HG02943 (cell line): Measurements from ENCODE around the gene SLC25A24.
"Not testable (repeated sequence)": the region's sequence is repeated elsewhere in the genome, so short reads cannot be mapped to it uniquely, and the experiment has no call there.

Experiments
- ATAC-seq: cut with Tn5 transposase; IDR thresholded peaks from one replicate; pipeline ENCODE4 v1.9.1; 2021; ENCODE audit warnings: mild to moderate bottlenecking, low read depth, moderate library complexity; ENCODE audit not compliant: unreplicated experiment

Gene SLC25A24

DNA sequence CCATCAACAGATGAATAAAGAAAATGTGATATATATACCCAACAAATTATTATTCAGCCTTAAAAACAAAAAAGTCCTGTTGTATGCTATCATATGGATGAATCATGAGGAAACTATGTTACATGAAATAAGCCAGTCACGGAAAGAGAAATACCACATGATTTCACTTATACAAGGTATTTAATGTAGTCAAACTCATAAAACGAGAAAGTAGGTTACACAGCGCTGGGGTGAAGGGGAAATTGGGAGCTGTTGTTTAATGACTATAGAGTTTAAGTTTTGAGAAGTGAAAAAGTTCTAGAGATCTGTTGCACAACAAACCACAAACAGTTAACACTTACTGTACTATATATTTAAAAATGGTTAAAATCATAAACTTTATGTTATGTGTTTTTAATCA is 58.5 kb downstream of the SLC25A24 start:
- no peak for ATAC-seq

DNA sequence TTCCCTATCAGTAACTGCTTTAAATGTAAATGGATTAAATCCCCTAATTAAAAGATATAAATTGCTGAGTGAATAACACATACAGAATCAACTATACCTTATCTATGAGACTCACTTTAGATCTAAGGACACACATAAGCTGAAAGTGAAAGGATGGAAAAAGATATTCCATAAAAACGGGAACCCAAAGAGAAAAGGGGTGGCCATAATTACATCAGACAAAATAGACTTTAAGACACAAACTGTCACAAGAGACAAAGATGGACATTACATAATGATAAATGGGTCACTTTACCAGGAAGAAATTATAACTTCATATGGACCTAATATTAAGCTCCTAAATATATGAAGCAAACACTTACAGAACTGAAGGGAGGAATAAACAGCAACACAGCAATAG is 59.2 kb downstream of the SLC25A24 start:
- ATAC-seq: no peak

DNA sequence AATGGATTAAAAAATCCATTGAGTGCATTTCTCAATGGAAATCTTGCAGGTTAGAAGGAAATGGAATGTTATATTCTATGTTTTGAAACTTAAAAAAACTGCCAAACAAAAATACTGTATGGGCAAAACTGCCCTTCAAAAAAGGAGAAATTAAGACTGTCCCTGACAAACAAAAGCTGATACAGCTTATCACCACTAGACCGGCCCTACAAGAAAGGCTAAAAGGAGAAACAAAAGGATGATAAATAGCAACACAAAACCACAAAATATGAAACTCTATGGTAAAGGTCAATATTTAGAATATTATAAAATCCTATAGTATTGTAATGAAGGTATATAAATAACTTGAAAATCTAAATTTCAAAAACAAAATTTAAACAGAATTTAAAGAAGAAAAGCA is 60.0 kb downstream of the SLC25A24 start:
- ATAC-seq: no peak

DNA sequence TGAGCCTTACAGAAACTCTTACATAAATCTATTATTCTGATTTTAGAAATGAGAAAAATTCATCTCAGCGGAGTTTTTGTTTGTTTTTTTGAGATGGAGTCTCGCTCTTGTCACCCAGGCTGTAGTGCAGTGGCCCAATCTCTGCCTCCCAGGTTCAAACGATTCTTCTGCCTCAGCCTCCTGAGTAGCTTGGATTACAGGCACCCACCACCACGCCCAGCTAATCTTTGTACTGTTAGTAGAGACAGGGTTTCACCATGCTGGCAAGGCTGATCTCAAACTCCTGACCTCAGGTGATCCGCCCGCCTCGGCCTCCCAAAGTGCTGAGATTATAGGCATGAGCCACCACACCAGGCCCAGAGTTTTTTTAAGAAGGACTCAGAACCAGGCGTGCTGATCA is 60.6 kb downstream of the SLC25A24 start:
- not testable (repeated sequence) for ATAC-seq

DNA sequence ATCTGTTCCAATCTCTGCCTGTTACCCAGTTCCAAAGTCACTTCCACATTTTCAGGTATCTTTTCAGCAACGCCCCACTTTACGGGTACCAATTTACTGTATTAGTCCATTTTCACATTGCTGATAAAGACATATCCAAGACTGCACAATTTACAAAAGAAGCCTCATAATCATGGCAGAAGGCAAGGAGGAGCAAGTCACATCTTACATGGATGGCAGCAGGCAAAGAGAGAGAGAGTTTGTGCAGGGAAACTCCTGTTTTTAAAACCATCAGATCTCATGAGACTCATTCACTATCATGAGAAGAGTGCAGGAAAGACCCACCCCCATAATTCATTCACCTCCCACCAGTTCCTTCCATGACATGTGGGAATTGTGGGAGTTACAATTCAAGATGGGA is 67.0 kb downstream of the SLC25A24 start:
- not testable (repeated sequence) for ATAC-seq

DNA sequence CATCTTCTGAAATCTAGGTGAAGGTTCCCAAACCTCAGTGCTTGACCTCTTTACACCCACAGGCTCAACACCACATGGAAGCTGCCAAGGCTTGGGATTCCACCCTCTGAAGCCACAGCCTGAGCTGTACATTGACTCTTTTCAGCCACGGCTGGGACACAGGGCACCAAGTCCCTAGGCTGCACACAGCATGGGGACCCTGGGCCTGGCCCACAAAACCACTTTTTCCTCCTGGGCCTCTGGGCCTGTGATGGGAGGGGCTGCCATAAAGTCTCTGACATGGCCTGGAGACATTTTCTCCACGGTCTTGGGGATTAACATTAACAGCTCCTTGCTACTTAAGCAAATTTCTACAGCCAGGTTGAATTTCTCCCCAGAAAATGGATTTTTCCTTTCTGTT is 67.8 kb downstream of the SLC25A24 start:
- ATAC-seq: not testable (repeated sequence)

DNA sequence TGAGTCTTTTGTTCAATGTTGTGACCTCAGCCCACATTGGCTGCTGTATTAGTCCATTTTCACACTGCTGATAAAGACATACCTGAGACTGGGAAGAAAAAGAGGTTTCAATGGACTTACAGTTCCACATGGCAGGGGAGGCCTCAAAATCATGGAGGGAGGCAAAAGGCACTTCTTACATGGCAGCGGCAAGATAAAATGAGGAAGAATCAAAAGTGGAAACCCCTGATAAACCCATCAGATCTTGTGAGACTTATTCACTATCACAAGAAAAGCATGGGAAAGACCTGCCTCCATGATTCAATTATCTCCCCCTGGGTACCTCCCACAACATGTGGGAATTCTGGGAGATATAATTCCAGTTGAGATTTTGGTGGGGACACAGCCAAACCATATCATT is 68.9 kb downstream of the SLC25A24 start:
- ATAC-seq: not testable (repeated sequence)

DNA sequence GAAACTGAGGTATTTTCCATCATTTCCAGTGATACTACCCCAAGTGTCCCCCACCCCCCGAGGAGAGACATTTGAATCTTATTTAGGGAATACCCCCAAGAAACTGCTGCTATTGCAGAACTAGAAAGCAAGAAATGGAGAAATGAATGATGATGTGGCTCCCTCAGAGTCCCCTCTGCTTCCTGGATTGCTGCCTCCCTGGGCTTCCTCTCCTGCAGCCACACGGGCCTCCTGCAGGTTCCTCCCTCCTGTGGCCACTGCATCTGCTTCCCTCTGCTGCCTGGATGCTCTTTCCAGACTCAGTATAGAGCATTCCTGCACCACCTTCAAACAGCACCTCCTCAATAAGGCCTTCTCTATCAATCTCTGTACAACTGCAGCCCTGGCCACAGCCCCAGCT is 69.3 kb downstream of the SLC25A24 start:
- no peak for ATAC-seq

DNA sequence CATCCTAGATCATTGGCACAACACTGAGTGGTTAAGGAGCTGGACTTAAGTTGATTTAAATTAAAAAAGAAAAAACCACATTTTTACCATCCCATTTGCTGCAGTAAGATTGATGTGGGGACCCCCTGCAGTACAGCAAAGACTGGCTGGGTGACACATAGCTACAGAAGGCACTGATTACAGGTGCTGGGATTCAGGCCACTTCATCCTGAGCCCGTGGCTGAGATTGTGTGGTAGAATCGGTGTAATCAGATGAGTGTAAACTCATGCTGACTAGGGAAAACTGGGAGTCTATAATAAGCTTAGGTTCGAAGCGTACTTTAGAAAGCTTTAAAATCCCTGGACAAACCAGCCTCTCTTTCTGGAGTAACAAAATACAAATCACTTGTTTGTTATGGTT is 70.1 kb downstream of the SLC25A24 start:
- no peak for ATAC-seq

DNA sequence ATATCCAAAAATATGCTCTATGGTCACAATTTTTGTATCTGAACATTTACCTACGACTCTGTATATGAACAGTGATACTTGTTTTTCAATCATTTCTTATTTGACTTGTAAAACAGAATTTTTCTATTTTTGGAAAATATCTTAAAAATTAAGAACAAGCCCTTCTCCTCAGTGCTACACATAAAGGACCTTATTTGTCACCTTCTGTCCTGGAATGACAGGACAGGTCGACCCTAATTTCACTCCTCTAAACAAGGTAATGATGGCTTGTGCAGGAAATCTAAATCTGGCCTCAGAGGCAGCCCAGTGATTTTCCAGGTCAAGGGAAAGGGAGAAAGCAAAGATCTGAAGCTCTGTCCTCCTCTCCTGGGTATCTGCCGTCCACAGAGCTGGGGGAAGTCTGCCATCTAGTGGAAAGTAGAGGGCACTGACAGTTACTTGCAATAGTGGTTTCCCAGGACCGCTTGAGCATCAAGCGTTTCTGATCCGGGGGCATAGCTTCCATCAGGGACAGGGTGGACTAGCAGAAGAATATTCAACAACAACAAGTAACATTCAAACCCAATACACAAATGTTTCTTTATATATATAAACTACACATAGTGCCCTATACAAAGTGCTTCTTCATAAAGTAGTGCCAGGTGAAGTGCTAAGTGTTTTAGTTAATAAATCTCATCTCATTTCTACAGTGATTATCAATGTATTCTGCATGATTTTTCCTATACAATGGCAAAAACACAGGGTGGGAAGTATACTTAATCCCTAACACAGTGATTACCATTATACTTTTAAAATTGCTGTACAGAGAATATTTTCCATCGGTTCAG is 74.6 kb downstream of the SLC25A24 start:
- ATAC-seq: peak; percentile 78

DNA sequence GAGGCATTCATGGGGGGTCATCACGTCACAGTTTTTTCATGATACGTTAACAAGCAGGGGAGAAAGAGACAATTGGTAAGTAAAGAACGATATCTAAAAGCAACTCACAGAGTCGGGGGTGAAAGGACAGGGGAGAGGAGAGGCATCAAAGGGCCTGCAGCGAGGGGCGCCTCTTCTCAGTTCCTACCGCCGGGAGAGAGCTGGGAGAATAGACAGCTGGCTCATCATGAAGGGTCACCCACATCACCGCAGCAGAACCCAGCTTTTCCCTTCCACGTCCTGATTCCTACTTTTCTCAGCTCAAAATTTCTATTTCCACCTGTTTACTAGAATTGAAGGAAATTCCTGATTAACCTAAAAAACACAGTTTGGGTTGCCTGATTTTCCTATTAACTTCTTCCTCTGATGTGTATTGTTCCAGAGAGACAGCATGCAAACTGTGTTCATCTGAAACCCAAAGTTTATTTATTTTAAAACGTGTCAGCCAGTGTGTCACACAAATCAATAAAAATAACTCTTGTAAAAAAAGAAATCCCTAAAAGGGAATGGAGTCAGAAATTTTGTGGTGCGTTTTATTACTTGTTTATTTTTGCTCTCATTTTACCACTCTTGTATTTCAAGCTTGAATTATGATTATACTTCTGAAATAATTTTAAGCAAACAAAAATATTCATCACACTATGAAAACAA is 75.4 kb downstream of the SLC25A24 start:
- no peak for ATAC-seq

DNA sequence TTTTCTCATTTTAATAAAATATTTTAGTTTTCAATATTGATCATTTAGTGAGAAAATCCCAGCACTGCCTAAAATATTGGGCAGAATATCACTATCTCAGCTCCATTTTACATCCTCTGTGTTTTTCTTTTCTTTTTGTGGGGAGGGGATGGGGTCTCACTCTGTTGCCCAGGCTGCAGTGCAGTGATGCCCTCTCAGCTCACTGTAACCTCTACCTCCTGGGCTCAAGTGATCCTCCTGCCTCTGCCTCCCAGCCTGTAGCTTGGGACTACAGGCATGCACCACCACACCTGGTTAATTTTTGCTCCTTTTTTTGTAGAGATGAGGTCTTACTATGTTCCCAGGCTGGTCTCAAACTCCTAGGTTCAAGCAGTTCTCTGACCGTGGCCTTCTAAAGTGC is 76.1 kb downstream of the SLC25A24 start:
- ATAC-seq: no peak

DNA sequence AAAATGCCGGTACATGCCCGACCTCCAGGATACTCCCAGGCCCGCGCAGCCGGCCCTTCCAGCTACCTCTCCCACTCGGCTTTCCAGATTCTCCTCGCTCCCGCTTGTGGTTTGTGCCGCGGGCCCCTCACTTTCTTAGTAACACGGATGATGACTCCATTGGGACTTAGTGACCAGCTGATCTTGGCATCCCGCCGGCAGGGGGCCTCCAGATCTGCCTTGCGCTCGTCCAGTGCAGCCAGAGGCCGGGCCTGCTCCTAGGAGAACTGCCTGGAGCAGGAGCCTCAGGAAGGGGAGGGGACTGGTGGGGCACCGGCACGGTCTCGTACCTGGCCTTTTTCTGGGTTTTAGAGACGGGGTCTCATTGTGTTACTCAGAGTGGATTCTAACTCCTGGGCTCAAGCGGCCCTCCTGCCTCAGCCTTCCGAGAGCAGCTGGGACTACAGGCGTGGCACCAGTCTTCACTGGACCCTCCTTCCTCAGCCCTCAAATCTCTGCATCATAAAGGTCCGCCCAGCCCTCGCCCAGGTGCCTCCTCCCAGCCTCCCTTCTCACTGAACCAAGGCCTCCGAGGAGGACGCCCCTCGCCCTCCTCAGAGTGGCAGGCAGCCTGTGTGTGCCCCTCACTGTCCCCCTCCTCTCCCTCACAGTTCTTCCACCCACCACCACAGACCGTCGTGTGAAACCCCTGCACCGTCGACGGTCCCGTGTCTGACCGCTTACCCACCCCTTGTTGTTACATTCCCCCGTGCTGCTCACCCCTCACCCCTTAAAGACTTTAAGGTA is 78.6 kb downstream of the SLC25A24 start:
- ATAC-seq: no peak

DNA sequence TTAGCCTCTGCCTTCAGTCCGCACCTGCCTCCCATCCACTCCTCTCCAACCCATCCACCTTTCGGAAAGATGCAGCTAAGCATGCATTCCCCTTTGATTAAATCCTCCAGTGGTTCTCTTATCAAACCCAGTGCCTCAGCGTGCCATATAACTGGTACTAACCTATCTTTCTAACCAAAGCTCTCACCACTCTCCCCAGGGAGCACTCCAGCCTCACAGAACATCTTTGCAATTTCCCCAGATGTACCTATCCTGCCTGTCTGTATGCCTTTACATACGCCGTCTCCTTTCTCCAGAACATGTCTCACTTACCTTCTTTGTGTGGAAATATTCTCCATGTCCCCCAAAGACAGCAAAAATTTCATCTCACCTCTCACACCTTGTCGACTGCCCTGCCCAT is 80.0 kb downstream of the SLC25A24 start:
- no peak for ATAC-seq

DNA sequence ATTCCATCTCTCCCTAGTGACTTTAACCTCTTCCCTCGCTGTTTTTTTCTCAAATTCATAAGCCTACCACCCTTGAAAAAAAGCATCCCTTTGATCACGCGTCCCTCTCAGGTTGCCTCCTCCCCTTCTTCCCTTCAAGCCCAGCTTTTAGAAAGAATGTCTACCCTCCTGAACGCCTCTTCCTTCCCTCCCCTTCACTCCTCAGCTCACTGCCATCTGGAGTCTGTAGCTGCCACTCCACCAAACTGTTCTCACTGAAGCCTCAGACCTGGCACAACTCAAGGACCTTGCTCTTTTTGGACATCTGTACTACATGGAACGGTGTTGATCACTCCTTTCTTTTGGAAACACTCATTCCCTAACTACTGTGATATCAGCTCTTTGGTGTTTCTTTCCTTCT is 80.6 kb downstream of the SLC25A24 start:
- no peak for ATAC-seq

DNA sequence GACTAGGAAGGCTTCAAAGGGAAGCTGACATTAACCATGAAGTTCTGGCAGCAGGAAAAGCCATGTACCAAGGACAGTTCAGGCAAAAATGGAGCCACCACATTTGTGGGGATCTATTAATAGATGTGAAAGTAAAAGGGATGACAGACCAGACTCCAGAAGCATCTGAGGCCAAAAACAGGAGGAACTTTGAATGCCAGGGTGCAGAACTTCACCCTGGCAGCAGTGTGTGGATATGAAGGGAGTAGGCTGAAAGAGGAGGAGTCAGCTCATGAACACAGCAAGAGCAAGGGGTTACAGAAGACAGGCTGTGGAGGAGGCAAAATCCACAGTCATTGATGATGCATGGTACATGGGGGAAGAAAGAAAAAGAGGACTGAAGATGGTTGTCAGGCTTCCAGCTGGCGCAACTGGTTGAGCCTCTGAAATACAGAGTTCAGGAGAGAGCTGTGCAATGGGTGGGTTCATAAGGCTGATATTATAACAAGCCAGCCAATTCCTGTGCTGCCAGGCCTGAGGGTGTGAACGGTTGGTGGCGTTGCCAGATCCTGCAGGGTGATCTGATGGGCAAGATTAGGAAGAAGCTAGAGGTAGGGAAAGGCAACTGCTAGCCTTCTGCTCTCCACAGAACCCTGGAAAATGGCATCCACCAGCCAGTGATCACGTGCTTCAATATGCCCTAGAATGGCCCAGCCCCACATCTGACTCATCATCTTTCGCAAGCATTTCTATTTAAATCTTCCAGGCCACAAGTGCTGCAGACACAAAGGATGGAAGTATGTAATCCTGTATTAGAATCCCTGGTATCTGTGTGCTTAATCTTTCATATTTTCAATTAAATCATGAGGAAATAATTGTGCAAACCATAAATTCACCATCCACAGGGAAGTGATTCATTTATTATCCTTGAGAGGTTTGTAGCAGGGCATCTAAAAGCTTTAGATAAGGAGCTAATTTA is 81.9 kb downstream of the SLC25A24 start:
- no peak for ATAC-seq

DNA sequence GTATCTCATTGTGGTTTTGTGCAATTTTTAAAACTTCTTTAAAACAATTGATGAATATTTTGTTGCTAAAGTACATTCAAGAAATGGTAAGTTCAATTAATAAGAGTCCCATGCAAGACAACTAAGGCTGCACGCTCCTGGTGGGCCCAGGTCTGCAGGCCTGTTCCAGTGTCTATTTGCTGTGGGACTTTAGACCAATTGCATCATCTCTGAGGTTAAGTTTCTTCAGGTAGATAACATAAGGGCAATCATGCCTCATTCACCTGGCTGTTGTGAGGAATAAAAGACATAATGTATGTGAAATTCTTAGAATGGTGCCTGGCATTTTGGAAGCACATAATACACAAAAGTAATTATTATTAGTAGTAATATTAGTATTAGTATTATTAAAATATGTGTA is 82.9 kb downstream of the SLC25A24 start:
- ATAC-seq: no peak

DNA sequence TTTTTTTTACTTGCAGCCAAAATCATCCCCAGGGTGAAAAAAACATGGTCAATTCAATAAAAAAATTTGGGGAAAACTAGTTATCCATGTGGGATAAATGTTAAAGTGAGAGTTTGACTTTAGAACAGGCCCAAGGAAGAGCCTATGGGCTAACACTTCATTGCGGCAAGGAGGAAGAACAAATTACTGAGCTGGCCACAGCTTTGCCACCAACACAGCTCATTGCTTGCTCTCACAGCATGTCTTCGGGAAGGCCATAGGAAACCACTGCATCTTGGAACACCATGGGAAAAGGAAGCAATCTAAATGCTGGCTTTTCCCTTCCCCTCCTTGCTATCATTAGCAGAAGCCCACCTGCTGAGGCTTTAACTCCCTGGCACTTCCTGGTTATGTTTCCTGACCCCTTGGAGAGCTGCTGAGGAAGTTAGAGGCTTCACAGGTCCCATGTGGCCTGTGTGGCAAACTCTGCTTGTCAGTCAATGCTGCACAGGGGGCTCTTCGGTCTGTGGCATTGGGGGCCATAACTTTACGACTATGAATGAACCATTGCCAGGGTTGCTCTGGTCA is 86.0 kb downstream of the SLC25A24 start:
- no peak for ATAC-seq

DNA sequence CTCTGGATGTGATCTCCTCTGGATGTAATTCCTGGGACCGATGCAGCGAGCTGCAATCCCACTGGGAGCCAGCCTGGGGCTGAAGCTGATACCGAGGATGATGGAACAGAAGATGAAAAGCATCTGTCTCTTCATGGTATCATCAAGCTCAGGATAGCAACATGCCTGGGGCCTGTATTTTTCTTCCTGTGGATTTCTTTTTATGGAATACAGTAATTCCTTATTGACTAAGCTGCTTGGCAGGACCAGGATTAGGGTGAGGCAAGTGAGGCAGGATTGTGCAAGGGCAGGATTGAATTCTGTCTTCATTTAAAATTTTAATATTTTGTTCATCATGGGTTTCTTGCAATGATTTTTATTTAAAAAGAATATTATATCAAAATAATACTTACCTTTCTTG is 86.6 kb downstream of the SLC25A24 start:
- ATAC-seq: no peak
